ENCODE results near the gene NTMT2. TPM values are rescaled to one million over a fixed set of nuclear protein-coding genes. Genes with fewer than 3 reads are reported as not detected.
"Not testable (repeated sequence)": the region's sequence is repeated elsewhere in the genome, so short reads cannot be mapped to it uniquely, and the experiment has no call there.

Gene NTMT2
- total RNA-seq (2014; rRNA removed; shearing (Covaris generic)) (not detected in 2 replicates), polyA plus RNA-seq (2016; fragmentation: Nextera tagmentation; extraction: Ambion mirVana) (not detected in 2 replicates)

- Histone ChIP-seq H4K20me1 (ENCODE audit: insufficient read depth) (no peaks in the 10 kb centered on the region), H3K4me3 (no peak within 1 kb of the TSS), H3K27ac (no peak within 1 kb of the TSS), H3K9ac (no peak within 1 kb of the TSS), H3K36me3 (ENCODE audit: low read depth) (no peaks in the 10 kb centered on the region), H3K4me2 (ENCODE audit: unreplicated experiment) (no peak within 1 kb of the TSS), H3K27me3 (replicated peaks; ENCODE audit: insufficient read depth) (no peaks in the 10 kb centered on the region), H3F3A (ENCODE audit: insufficient read depth) (0 out of 2 replicates have a peak, but pooled peaks cover 6% of the 10 kb centered on the region), H3K9me3 (ENCODE audit: low read depth) (no peaks in the 10 kb centered on the region), H2AFZ (no peak within 1 kb of the TSS), H3K4me1 (ENCODE audit: insufficient read depth) (peaks cover 7% of the 10 kb centered on the region; the same call in 1 of the 2 replicates), H3K79me2 (ENCODE audit: insufficient read depth) (no peaks in the 10 kb centered on the region), H3K9me2 (ENCODE audit: insufficient read depth) (no peaks in the 10 kb centered on the region)
- DNase-seq = no peak
- TF ChIP-seq EZH2 (IDR thresholded peaks at IDR 0.05; ENCODE audit: insufficient read depth, poor library complexity, severe bottlenecking) (no peak), EZH2phosphoT487 (IDR thresholded peaks at IDR 0.05; ENCODE audit: insufficient read depth, low read depth) (no peak)
- in situ Hi-C loops (cut with MboI) = no loop called here
- 69 to 71% methylated on average over 8 of the region's 8 CpGs for WGBS, 2 experiments (ENCODE audit: low coverage in 1 of 2, low lambda C conversion rate in 2 of 2, missing lambda C conversion rate in 2 of 2)
These were observed at the start of gene NTMT2 for GRCh38 chr1:170145770-170146676. Gene NTMT2 (plus strand): TSS chr1:170145959. CDS start chr1:170146108, 149 bp downstream.

GRCh38 chr1:170095976-170096748 lies 49.6 kb upstream of the NTMT2 start:
- Histone ChIP-seq H3K9ac (no peak overlapping the region), H3K36me3 (ENCODE audit: low read depth) (no peaks in the 10 kb centered on the region), H3K4me1 (ENCODE audit: insufficient read depth) (no peaks in the 10 kb centered on the region), H3F3A (ENCODE audit: insufficient read depth) (no peaks in the 10 kb centered on the region), H3K9me2 (ENCODE audit: insufficient read depth) (no peaks in the 10 kb centered on the region), H4K20me1 (ENCODE audit: insufficient read depth) (no peaks in the 10 kb centered on the region), H2AFZ (no peak overlapping the region), H3K27me3 (replicated peaks; ENCODE audit: insufficient read depth) (no peaks in the 10 kb centered on the region), H3K4me2 (ENCODE audit: unreplicated experiment) (no peak overlapping the region), H3K9me3 (ENCODE audit: low read depth) (no peaks in the 10 kb centered on the region), H3K27ac (no peak overlapping the region), H3K79me2 (ENCODE audit: insufficient read depth) (no peaks in the 10 kb centered on the region), H3K4me3 (no peak overlapping the region)
- DNase-seq = no peak
- in situ Hi-C loops (cut with MboI) = no loop called here
- no peak for TF ChIP-seq EZH2phosphoT487 (IDR thresholded peaks at IDR 0.05; ENCODE audit: insufficient read depth, low read depth)
- TF ChIP-seq EZH2 (IDR thresholded peaks at IDR 0.05; ENCODE audit: insufficient read depth, poor library complexity, severe bottlenecking) = no peak

- Histone ChIP-seq H3K9me3 (ENCODE audit: low read depth) (no peaks in the 10 kb centered on the region), H3F3A (ENCODE audit: insufficient read depth) (no peaks in the 10 kb centered on the region), H3K27ac (no peak overlapping the region), H3K9ac (no peak overlapping the region), H3K9me2 (ENCODE audit: insufficient read depth) (no peaks in the 10 kb centered on the region), H3K79me2 (ENCODE audit: insufficient read depth) (no peaks in the 10 kb centered on the region), H4K20me1 (ENCODE audit: insufficient read depth) (no peaks in the 10 kb centered on the region), H2AFZ (no peak overlapping the region), H3K27me3 (replicated peaks; ENCODE audit: insufficient read depth) (no peaks in the 10 kb centered on the region), H3K4me3 (no peak overlapping the region), H3K4me1 (ENCODE audit: insufficient read depth) (no peaks in the 10 kb centered on the region), H3K4me2 (ENCODE audit: unreplicated experiment) (no peak overlapping the region), H3K36me3 (ENCODE audit: low read depth) (no peaks in the 10 kb centered on the region)
- in situ Hi-C loops (cut with MboI) = no loop called here
- no peak for TF ChIP-seq EZH2 (IDR thresholded peaks at IDR 0.05; ENCODE audit: insufficient read depth, poor library complexity, severe bottlenecking)
- no peak for TF ChIP-seq EZH2phosphoT487 (IDR thresholded peaks at IDR 0.05; ENCODE audit: insufficient read depth, low read depth)
- DNase-seq = no peak
- 64 to 72% methylated on average over 4 of the region's 4 CpGs for WGBS, 2 experiments (ENCODE audit: low coverage in 1 of 2, low lambda C conversion rate in 2 of 2, missing lambda C conversion rate in 2 of 2)
These were observed 48.9 kb upstream of the NTMT2 start for GRCh38 chr1:170096806-170097340.

- DNase-seq = no peak
- H2AFZ ChIP-seq = no peak overlapping the region; the same call in 1 of the 2 replicates
- H3K36me3 ChIP-seq (ENCODE audit: low read depth) = no peaks in the 10 kb centered on the region
- H3K4me2 ChIP-seq (ENCODE audit: unreplicated experiment) = no peak overlapping the region
- no peak overlapping the region for H3K27ac ChIP-seq
- no peaks in the 10 kb centered on the region for H4K20me1 ChIP-seq (ENCODE audit: insufficient read depth)
- in situ Hi-C loops (cut with MboI) = no loop called here
- H3F3A ChIP-seq (ENCODE audit: insufficient read depth) = no peaks in the 10 kb centered on the region
- no peaks in the 10 kb centered on the region for H3K27me3 ChIP-seq (replicated peaks; ENCODE audit: insufficient read depth)
- H3K9me2 ChIP-seq (ENCODE audit: insufficient read depth) = no peaks in the 10 kb centered on the region
- H3K4me3 ChIP-seq = no peak overlapping the region
- TF ChIP-seq EZH2phosphoT487 (IDR thresholded peaks at IDR 0.05; ENCODE audit: insufficient read depth, low read depth) (no peak), EZH2 (IDR thresholded peaks at IDR 0.05; ENCODE audit: insufficient read depth, poor library complexity, severe bottlenecking) (no peak)
- H3K4me1 ChIP-seq (ENCODE audit: insufficient read depth) = no peaks in the 10 kb centered on the region
- H3K79me2 ChIP-seq (ENCODE audit: insufficient read depth) = no peaks in the 10 kb centered on the region
- H3K9me3 ChIP-seq (ENCODE audit: low read depth) = no peaks in the 10 kb centered on the region
- no peak overlapping the region for H3K9ac ChIP-seq
- WGBS, 2 experiments (ENCODE audit: low coverage in 1 of 2, low lambda C conversion rate in 2 of 2, missing lambda C conversion rate in 2 of 2) = 13 to 18% methylated on average over 4 of the region's 4 CpGs
These were observed 48.3 kb upstream of the NTMT2 start for GRCh38 chr1:170097449-170097948.

GRCh38 chr1:170113140-170113539 lies 32.6 kb upstream of the NTMT2 start:
- H3K4me3 ChIP-seq; H3K9ac ChIP-seq; in situ Hi-C loops (cut with MboI); H2AFZ ChIP-seq; H3K4me1 ChIP-seq (ENCODE audit: insufficient read depth); H3K9me2 ChIP-seq (ENCODE audit: insufficient read depth); H3K4me2 ChIP-seq (ENCODE audit: unreplicated experiment); DNase-seq; H3F3A ChIP-seq (ENCODE audit: insufficient read depth); H3K9me3 ChIP-seq (ENCODE audit: low read depth); H3K27ac ChIP-seq; H4K20me1 ChIP-seq (ENCODE audit: insufficient read depth); H3K79me2 ChIP-seq (ENCODE audit: insufficient read depth); H3K27me3 ChIP-seq (replicated peaks; ENCODE audit: insufficient read depth); H3K36me3 ChIP-seq (ENCODE audit: low read depth): not testable (repeated sequence)
- 68% methylated on average over 8 of the region's 8 CpGs for WGBS, 2 experiments (ENCODE audit: low coverage in 1 of 2, low lambda C conversion rate in 2 of 2, missing lambda C conversion rate in 2 of 2)
